ENCODE measurements around the gene PHPT1.

The PHPT1 gene

DNA sequence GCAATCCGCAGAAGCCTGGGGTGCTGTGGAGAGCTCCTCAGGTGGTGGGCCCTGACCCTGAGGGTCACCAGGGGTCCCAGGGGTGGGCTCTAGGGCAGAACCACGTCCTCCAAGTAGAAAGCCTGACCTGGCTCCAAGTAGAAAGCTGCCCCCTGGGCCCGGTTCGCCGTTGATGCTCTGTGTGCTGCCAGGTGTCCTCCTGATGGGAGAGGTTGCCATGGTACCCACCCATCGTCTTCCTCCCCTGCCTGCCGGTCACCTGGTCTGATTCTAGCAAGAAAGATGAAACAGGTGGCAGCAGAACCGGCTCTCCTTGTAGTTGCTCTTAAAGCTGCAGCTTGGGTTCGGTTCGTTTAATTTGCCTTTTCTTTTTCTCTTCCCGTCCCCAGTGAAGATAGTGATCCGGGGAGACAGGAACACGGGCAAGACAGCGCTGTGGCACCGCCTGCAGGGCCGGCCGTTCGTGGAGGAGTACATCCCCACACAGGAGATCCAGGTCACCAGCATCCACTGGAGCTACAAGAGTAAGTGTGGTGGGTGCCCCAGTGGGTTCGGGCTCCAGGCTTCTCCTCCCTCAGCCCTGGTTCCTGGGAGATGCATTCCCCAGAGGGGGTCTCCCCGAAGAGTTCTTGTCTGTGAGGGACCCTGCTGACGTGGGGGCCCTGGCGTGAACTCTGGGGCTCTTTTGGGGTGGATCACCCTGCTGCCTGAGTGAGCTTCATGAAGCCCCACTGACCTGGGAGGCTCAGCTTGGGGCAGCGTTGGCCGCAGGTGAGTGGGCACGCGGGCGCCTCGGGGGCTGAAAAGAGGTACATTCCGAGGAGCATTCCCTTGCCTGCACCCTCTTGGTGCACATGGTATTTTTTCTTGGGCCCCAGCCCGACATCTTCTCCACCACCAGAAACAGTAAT lies 25.8 kb upstream of the PHPT1 start:
- H3K9me3 ChIP-seq (ENCODE audit: control insufficient read depth, low read length), result no peaks in the 10 kb centered on the region
- no peak overlapping the region for H3K4me3 ChIP-seq (ENCODE audit: insufficient read depth, low read depth, low read length, poor library complexity, severe bottlenecking)
- peaks cover 28% of the 10 kb centered on the region for H3K36me3 ChIP-seq (ENCODE audit: control insufficient read depth, insufficient read depth, low read length)
- no peaks in the 10 kb centered on the region for H3K27me3 ChIP-seq (replicated peaks; ENCODE audit: control insufficient read depth, insufficient read depth, low read length, poor library complexity, severe bottlenecking)
- DNase-seq, result no peak
- no peak overlapping the region for H3K27ac ChIP-seq (ENCODE audit: insufficient read depth, low read length, poor library complexity, severe bottlenecking)
- H3K4me1 ChIP-seq (ENCODE audit: control insufficient read depth, insufficient read depth, low read length, poor library complexity, severe bottlenecking), result no peaks in the 10 kb centered on the region

DNA sequence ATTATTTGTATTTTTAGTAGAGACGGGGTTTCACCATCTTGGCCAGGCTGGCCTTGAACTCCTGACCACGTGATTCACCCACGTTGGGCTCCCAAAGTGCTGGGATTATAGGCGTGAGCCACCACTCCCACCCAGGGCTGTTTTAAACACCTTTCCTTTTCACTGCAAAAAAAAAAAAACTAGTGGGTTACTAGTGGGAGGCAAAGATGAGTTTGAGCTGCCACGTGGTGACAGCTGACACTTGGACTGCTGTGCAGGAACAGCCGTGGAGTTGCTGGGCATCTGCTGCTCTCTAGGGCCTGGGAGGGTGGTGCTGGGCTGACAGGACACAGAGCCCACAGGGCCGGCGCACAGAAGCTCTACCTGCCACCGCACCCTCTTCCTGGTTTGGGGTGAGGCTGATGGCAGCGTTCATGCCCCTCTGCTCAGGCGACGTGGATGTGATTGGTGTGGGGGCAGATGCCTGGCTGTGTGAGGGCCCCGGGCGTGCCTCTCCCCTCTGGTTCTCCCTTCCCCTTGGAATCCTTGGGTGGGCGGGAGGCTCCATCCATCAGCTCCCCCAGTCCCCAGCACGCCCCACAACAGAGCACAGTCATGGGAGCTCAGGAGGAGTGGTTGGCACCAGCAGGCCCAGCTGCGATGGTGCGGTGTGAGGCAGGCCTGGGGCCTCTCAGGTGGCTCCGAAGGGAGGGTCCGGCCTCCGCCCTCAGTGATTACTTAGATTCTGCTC lies 24.5 kb upstream of the PHPT1 start:
- Histone ChIP-seq H3K27me3 (replicated peaks; ENCODE audit: control insufficient read depth, insufficient read depth, low read length, poor library complexity, severe bottlenecking) (no peaks in the 10 kb centered on the region), H3K27ac (ENCODE audit: insufficient read depth, low read length, poor library complexity, severe bottlenecking) (no peak overlapping the region), H3K4me1 (ENCODE audit: control insufficient read depth, insufficient read depth, low read length, poor library complexity, severe bottlenecking) (no peaks in the 10 kb centered on the region), H3K4me3 (ENCODE audit: insufficient read depth, low read depth, low read length, poor library complexity, severe bottlenecking) (no peak overlapping the region), H3K36me3 (ENCODE audit: control insufficient read depth, insufficient read depth, low read length) (peaks cover 40% of the 10 kb centered on the region), H3K9me3 (ENCODE audit: control insufficient read depth, low read length) (no peaks in the 10 kb centered on the region)
- no peak for DNase-seq

DNA sequence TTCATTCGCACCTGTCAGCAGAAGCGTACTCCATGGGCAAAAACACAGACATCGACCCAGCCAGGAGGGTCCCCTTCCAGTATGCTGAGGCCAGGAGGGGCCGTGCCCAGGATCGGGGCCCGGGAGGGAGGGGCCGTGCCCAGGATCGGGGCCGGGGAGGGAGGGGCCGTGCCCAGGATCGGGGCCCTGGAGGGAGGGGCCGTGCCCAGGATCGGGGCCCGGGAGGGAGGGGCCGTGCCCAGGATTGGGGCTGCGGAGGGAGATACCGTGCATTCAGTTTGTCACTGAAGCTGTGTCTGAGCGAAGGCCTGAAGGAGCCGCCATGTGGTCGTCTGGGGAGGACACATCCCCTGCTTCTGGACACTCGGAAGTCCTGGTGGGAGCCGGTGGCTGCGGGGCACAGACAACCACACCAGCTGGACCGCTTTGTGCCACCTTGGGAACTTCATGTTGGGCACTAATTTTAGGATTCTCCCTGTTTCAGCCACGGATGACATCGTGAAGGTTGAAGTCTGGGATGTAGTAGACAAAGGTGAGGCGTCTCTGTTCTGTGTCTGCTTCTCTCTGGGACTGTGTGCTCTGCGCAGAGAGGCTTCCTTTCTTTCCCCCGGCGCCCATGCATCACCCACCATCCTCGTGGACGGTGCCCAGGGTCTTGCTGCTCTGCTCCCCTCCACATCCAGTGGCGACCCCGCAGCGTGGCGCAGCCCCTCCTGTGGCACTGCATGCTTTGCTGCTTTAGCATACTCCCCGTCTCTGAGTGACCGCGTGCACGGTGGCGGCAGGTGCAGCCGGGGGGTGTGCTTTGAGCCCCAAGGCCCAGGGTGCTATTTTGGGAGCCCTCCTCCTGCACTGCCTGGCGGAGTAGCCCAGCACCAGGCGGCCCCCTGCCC lies 23.7 kb upstream of the PHPT1 start:
- H3K4me1 ChIP-seq (ENCODE audit: control insufficient read depth, insufficient read depth, low read length, poor library complexity, severe bottlenecking), result no peaks in the 10 kb centered on the region
- peaks cover 48% of the 10 kb centered on the region for H3K36me3 ChIP-seq (ENCODE audit: control insufficient read depth, insufficient read depth, low read length)
- H3K27ac ChIP-seq (ENCODE audit: insufficient read depth, low read length, poor library complexity, severe bottlenecking), result no peak overlapping the region
- DNase-seq, result no peak
- H3K9me3 ChIP-seq (ENCODE audit: control insufficient read depth, low read length), result no peaks in the 10 kb centered on the region
- no peak overlapping the region for H3K4me3 ChIP-seq (ENCODE audit: insufficient read depth, low read depth, low read length, poor library complexity, severe bottlenecking)
- H3K27me3 ChIP-seq (replicated peaks; ENCODE audit: control insufficient read depth, insufficient read depth, low read length, poor library complexity, severe bottlenecking), result no peaks in the 10 kb centered on the region

DNA sequence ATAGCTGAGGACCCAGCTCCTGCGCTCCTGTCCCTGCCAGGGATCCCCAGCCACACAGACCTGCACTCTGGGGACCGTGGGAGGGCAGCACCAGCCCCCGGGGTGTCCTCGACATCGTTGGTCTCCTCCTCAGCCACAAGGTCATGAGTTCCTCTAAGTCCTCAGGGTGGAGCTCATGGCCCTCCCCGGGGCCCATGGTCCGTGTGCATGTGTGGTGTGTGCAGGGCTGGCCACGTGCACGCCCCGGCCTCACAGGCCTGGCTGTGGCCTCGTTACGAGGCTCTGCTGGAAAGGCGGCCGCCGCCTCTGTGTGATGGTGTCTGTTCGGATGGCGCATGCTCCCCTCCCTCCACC lies 23.0 kb upstream of the PHPT1 start:
- H3K27me3 ChIP-seq (replicated peaks; ENCODE audit: control insufficient read depth, insufficient read depth, low read length, poor library complexity, severe bottlenecking), result no peaks in the 10 kb centered on the region
- no peaks in the 10 kb centered on the region for H3K9me3 ChIP-seq (ENCODE audit: control insufficient read depth, low read length)
- H3K4me1 ChIP-seq (ENCODE audit: control insufficient read depth, insufficient read depth, low read length, poor library complexity, severe bottlenecking), result no peaks in the 10 kb centered on the region
- peaks cover 55% of the 10 kb centered on the region for H3K36me3 ChIP-seq (ENCODE audit: control insufficient read depth, insufficient read depth, low read length)
- no peak for DNase-seq
- no peak overlapping the region for H3K4me3 ChIP-seq (ENCODE audit: insufficient read depth, low read depth, low read length, poor library complexity, severe bottlenecking)
- no peak overlapping the region for H3K27ac ChIP-seq (ENCODE audit: insufficient read depth, low read length, poor library complexity, severe bottlenecking)

DNA sequence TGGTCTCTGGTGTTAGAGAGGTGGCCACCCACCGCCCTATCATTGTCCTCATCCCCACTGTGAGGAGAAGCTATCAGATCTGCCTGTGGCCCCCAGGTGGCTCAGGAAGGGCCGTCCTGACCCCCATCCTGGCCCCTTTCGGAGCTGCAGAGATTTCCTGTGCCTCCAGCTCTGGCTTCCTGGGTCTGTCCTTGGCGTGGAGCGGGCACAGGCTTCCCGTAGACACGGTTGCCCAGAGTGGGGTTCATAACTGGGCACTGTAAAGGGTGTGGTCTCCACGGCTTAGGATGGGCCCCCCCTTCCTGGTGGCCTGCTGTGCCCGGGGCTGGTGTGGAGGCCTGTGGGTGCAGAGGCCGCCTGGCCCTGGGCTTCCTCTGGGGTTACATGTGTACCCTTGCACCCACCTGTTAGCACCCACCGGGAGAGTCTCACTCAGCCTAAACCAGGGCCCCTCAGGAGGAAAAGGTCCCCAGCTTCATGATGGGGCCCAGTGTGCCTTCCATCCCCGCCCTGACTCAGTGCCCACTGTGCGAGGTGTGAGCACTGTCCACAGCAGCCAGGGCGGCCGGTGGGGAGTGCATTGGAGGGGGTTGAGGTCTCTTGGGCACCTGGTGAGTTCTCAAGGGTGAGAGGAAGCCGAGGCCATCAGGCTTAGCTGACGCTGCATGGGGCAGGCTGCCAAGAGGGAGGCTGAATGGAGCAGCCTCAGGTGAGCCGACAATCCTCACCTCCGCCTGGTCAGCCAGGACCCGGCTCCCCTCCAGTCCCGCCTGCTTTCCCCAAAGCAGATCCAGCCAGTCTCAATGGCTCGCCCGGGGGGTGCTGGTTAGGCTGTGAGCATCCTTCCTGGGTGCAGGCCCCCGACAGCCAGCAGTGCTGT lies 22.3 kb upstream of the PHPT1 start:
- H3K36me3 ChIP-seq (ENCODE audit: control insufficient read depth, insufficient read depth, low read length), result peaks cover 59% of the 10 kb centered on the region
- no peak overlapping the region for H3K4me3 ChIP-seq (ENCODE audit: insufficient read depth, low read depth, low read length, poor library complexity, severe bottlenecking)
- no peaks in the 10 kb centered on the region for H3K9me3 ChIP-seq (ENCODE audit: control insufficient read depth, low read length)
- H3K27ac ChIP-seq (ENCODE audit: insufficient read depth, low read length, poor library complexity, severe bottlenecking), result no peak overlapping the region
- H3K27me3 ChIP-seq (replicated peaks; ENCODE audit: control insufficient read depth, insufficient read depth, low read length, poor library complexity, severe bottlenecking), result no peaks in the 10 kb centered on the region
- no peaks in the 10 kb centered on the region for H3K4me1 ChIP-seq (ENCODE audit: control insufficient read depth, insufficient read depth, low read length, poor library complexity, severe bottlenecking)
- no peak for DNase-seq

DNA sequence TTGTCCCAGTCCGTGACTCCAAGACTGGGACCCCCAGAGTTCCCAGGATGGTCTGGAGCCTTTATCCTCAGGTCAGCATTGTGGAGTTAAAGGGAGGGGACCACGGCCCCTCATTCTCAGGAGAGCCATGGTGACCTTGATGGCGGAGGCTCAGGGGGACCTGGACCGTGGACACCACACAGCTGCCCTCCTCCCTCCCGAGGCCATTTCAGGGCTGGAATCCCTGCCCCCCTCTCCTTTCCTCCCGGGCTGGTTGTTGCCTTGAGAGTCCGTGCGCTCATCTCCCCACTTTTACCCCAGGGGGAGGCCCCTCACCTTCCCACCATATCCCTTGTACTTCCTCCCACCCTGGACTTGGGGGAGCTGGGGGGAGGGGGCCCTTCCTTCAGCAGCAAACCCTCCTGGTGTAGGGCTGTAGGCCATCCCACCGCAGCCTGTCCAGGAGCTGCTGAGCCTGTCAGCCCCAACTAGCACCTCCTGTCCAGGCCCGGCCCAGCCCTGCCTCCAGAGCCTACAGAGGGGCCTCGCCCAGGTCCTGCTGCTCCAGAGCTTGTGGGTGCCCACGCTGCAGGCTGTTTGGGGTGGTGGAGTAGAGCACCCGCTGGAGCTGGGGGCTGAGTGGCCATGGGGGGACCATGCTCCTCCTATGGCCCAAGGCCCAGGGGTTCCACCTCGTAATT lies 21.3 kb upstream of the PHPT1 start:
- Histone ChIP-seq H3K4me1 (ENCODE audit: control insufficient read depth, insufficient read depth, low read length, poor library complexity, severe bottlenecking) (no peaks in the 10 kb centered on the region), H3K9me3 (ENCODE audit: control insufficient read depth, low read length) (no peaks in the 10 kb centered on the region), H3K4me3 (ENCODE audit: insufficient read depth, low read depth, low read length, poor library complexity, severe bottlenecking) (no peak overlapping the region), H3K36me3 (ENCODE audit: control insufficient read depth, insufficient read depth, low read length) (peaks cover 65% of the 10 kb centered on the region), H3K27ac (ENCODE audit: insufficient read depth, low read length, poor library complexity, severe bottlenecking) (no peak overlapping the region), H3K27me3 (replicated peaks; ENCODE audit: control insufficient read depth, insufficient read depth, low read length, poor library complexity, severe bottlenecking) (no peaks in the 10 kb centered on the region)
- DNase-seq, result no peak

DNA sequence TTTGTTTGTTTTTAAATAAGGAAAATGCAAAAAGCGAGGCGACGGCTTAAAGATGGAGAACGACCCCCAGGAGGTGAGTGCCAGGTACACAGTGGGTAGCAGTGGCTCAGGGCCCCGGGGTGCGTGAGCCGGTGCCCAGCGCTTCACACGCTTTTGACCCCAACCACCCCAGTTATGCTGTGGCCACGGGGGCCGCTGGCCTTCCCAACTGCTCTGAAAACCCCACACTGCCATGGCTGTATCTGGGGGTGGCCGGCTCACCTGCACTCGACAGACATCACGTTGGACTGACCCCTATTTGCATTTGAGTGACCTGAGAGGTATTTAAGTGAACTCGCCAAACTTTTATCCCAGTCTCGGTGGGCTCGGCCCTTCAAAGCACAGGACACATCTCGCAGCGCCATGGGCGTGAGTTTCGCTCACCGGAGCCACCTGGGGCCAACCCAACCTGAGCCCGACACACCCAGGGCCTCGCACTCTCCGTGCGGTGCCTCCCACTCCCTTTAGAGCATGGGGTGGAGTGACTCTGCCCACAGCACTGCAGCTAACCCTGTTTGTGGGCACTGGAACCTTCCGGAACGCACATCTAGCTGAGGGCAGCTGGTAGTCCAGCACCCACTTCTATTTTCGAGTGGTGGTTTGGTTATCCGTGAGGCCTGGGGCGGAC lies 20.6 kb upstream of the PHPT1 start:
- no peak for DNase-seq

DNA sequence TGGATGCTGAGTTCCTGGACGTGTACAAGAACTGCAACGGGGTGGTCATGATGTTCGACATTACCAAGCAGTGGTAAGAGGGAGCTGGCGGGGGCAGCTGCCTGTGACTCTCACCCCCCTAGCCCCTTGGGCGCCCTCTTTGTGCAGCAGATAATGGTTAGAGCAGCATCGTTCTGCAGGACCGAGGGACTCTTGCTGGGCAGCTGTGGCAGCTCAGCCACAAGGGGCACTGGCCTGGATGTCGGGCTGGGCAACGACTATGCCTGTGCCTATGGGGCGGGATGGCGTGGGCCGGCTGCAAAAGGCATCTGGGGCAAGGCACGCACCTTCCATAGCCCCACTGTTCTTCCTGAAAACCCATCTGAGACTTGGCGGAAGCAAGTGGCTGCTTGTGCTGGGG lies 19.8 kb upstream of the PHPT1 start:
- H3K4me3 ChIP-seq (ENCODE audit: insufficient read depth, low read depth, low read length, poor library complexity, severe bottlenecking), result no peak overlapping the region

More for the DNA sequence above, 20.6 kb upstream of the PHPT1 start:
- Histone ChIP-seq H3K4me3 (ENCODE audit: insufficient read depth, low read depth, low read length, poor library complexity, severe bottlenecking) (no peak overlapping the region), H3K9me3 (ENCODE audit: control insufficient read depth, low read length) (no peaks in the 10 kb centered on the region), H3K36me3 (ENCODE audit: control insufficient read depth, insufficient read depth, low read length) (peaks cover 61% of the 10 kb centered on the region), H3K4me1 (ENCODE audit: control insufficient read depth, insufficient read depth, low read length, poor library complexity, severe bottlenecking) (no peaks in the 10 kb centered on the region), H3K27ac (ENCODE audit: insufficient read depth, low read length, poor library complexity, severe bottlenecking) (no peak overlapping the region), H3K27me3 (replicated peaks; ENCODE audit: control insufficient read depth, insufficient read depth, low read length, poor library complexity, severe bottlenecking) (no peaks in the 10 kb centered on the region)

More for the DNA sequence above, 19.8 kb upstream of the PHPT1 start:
- Histone ChIP-seq H3K4me1 (ENCODE audit: control insufficient read depth, insufficient read depth, low read length, poor library complexity, severe bottlenecking) (no peaks in the 10 kb centered on the region), H3K27me3 (replicated peaks; ENCODE audit: control insufficient read depth, insufficient read depth, low read length, poor library complexity, severe bottlenecking) (no peaks in the 10 kb centered on the region), H3K36me3 (ENCODE audit: control insufficient read depth, insufficient read depth, low read length) (peaks cover 60% of the 10 kb centered on the region), H3K27ac (ENCODE audit: insufficient read depth, low read length, poor library complexity, severe bottlenecking) (no peak overlapping the region), H3K9me3 (ENCODE audit: control insufficient read depth, low read length) (no peaks in the 10 kb centered on the region)
- no peak for DNase-seq

Measured in effector memory CD4-positive, alpha-beta T cell (primary cell).